DOHH2 (cell line): ENCODE results near the gene SPATA12.

Experiments
- EZH2phosphoT487 ChIP-seq: fragments of 200-600 bp; sonication (generic); IDR thresholded peaks from 2 replicates; pipeline ENCODE4 v1.6.1; 2017; ENCODE audit warnings: borderline replicate concordance, mild to moderate bottlenecking, antibody characterized with exemption, low read length, moderate library complexity, mixed read lengths
- TF ChIP-seq, protein P1 (sequence below): fragments of 200-600 bp; sonication (generic); IDR thresholded peaks from one replicate; pipeline ENCODE4 v1.5.1; 2014; ENCODE audit warnings: antibody characterized with exemption, mild to moderate bottlenecking, low read depth, low read length; ENCODE audit not compliant: poor library complexity, severe bottlenecking

DNA sequence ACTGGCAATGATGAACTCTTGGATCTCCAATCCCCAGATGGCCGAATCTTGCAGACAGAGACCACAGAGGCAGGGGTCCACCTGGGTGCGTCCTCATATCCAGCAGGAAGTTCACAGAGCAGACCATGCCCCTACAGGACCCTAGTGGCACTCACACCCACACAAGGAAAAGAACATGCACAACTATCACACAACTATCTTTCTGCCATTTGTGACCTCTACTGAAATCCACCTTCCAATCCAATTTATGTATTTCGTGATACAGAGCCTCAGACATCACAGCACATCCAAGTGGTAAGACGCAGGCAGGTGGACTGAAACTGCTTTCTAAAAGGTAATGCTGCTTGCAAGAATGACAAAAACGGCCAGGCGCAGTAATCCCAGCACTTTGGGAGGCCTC is 44.6 kb upstream of the SPATA12 start:
- TF ChIP-seq, protein P1, sequence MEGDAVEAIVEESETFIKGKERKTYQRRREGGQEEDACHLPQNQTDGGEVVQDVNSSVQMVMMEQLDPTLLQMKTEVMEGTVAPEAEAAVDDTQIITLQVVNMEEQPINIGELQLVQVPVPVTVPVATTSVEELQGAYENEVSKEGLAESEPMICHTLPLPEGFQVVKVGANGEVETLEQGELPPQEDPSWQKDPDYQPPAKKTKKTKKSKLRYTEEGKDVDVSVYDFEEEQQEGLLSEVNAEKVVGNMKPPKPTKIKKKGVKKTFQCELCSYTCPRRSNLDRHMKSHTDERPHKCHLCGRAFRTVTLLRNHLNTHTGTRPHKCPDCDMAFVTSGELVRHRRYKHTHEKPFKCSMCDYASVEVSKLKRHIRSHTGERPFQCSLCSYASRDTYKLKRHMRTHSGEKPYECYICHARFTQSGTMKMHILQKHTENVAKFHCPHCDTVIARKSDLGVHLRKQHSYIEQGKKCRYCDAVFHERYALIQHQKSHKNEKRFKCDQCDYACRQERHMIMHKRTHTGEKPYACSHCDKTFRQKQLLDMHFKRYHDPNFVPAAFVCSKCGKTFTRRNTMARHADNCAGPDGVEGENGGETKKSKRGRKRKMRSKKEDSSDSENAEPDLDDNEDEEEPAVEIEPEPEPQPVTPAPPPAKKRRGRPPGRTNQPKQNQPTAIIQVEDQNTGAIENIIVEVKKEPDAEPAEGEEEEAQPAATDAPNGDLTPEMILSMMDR = no peak
- no peak for TF ChIP-seq EZH2phosphoT487
